HG02840 (cell line): ENCODE measurements around the gene TLCD3A.
"Not testable (repeated sequence)": the region's sequence is repeated elsewhere in the genome, so short reads cannot be mapped to it uniquely, and the experiment has no call there.

ENCODE experiments used
- ATAC-seq: cut with Tn5 transposase; IDR thresholded peaks from one replicate; pipeline ENCODE4 v1.9.1; 2021; ENCODE audit warnings: mild to moderate bottlenecking, moderate library complexity, moderate number of reproducible peaks; ENCODE audit not compliant: unreplicated experiment, low FRiP score

Gene TLCD3A

DNA sequence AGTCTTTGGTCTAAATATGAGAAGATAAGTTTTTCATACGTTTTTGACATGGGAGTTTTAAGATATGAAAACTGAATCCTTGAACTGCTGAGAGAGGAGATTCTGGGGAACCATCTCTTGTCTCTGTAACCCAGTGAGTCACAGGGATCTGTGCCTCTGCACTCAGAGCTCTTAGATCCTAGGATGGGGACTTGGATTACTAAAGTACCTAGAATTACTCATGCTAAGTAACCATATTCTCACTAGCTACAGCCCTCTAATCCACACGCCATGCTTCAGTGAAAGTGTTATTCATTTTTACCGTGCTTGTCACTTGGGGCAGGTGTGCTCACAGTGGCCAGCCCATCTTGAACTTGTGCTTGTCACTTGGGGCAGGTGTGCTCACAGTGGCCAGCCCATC is 51.7 kb downstream of the TLCD3A start:
- ATAC-seq = no peak

DNA sequence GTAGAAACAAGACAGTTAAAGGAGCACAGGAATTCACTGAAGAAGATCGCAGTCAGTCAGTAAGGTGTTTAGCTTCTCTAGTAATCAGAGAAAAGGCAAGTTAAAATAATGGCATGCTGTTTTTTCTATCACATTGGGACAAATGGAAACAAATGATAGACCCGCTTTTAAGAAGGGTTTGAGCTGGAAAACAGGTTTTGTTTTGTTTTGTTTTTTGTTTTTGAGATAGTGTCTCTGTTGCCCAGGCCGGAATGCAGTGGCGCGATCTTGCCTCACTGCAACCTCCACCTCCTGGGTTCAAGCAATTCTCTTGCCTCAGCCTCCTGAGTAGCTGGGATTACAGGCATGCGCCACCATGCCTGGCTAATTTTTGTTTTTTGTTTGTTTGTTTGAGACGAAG is 53.5 kb downstream of the TLCD3A start:
- ATAC-seq = not testable (repeated sequence)

- ATAC-seq = no peak
Observed at GRCh38 chr17:787641-788221, 55.3 kb downstream of the TLCD3A start.

DNA sequence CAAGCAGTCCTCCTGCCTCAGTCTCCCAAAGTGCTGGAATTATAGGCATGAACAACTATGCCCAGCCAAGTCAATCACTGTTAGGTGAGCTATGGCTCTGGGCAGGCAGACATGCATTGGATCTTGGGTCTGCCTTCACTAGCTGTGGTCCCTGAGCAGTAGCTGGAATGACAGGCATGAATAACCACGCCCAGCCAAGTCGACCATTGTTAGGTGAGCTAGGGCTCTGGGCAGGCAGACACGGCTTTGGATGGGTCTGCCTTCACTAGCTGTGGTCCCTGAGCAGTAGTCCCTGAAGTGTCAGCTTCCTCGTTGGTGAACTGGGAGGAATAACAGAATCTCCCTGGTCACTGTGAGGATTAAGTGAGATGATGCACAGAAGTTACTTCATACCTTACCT is 56.2 kb downstream of the TLCD3A start:
- ATAC-seq = no peak

DNA sequence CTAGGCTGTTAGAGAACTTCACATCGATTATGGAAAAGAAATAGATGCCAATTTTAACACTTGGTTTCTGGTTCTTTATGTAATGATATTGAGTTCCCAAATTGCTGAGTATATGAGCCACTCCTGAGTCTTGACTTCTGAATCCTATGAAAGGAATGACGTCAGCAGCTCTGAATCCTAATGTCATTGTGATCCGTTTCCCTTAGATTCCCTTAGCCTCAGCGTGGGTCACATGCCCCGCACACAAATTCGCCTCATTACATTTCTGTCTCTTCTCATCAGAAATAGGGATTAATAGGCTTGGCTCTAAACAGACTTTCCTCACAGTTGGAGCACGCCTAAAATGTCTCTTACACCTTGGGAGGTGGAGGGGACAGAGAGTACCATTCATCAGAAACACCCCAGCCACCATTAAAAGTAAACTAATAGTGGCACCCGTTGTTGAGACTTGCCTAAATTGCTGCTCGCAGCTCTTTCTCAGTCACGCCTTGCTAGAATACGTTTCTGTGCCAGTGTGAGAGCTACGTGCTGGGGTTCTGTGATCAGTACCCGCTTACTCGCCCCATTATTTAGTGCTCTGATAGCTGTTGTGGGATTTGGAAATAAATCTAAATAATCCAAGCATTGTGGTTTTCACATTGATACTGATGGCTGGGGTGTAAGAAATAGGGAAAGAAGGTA is 56.9 kb downstream of the TLCD3A start:
- ATAC-seq = no peak

GRCh38 chr17:789931-790873 is 57.8 kb downstream of the TLCD3A start:
- not testable (repeated sequence) for ATAC-seq

DNA sequence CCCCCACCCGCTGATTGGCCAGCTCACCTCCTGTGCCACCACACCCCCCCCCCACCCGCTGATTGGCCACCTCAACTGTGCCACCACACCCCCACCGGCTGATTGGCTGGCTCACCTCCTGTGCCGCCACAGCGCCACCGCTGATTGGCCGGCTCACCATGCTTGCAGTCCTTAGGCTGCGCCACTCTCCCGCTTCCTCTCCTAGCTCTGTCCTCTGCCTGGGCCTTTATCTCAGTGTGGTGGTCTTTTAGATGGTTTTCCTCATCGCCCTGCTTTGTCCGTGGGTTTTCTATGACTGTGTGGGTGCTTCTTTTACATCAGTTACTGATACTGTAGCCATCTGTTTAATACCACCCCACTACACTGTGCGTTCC is 58.5 kb downstream of the TLCD3A start:
- not testable (repeated sequence) for ATAC-seq

DNA sequence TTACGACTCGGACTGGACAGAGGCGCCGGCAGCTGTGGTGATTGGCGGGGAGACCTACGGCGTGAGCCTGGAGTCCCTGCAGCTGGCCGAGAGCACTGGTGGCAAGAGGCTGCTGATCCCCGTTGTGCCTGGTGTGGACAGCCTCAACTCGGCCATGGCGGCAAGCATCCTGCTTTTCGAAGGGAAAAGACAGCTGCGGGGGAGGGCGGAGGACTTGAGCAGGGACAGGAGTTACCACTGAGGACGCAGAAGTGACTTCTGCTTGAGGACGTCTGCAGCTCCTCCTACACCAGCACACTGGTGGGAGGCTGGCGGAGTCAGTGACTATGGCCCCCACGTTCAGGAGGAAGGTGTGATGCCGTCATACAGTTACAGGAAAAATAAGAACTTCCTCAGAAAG is 59.4 kb downstream of the TLCD3A start:
- ATAC-seq = no peak

DNA sequence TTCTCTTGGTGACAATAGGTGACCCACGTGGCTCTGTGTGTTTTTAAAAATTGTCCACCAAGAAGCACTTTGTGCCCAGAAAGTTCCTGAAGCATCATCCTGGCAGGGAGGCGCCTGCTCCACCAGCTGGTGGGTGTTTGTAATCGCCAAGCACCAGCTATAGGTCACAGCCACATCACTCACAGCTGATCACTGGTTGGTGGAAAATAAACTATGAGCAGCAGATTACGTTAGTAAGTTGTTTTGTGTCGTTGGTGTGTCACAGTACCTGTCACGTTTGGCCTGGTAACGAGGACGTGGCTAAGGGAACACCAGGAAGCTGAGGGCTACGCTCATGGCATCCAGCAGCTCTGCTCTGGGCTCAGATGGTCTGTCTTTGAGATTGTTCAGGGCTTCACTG is 59.9 kb downstream of the TLCD3A start:
- no peak for ATAC-seq
